Neural crest cell (in vitro differentiated cells): ENCODE measurements around the gene LARP7. TPM values are rescaled to one million over a fixed set of nuclear protein-coding genes. Genes with fewer than 3 reads are reported as not detected.

Experiments
- DNase-seq: peaks from one replicate; pipeline ENCODE4 v3.0.0; 2021; ENCODE audit warnings: low read depth, mixed read lengths, low spot score
- H3K27ac Mint-ChIP-seq: one replicate; pipeline ENCODE4 v1.8.0; 2021; ENCODE audit warnings: mild to moderate bottlenecking, mixed read lengths; ENCODE audit not compliant: unreplicated experiment
- H3K27me3 Mint-ChIP-seq: 2 replicates; pipeline ENCODE4 v1.8.0; 2021; ENCODE audit warnings: low read depth, mild to moderate bottlenecking, mixed read lengths
- H3K36me3 Mint-ChIP-seq: 2 replicates; pipeline ENCODE4 v1.8.0; 2021; ENCODE audit warnings: low read depth, mild to moderate bottlenecking, mixed read lengths
- H3K4me1 Mint-ChIP-seq: 2 replicates; pipeline ENCODE4 v1.8.0; 2021; ENCODE audit warnings: mixed read lengths
- H3K4me3 Mint-ChIP-seq: one replicate; pipeline ENCODE4 v1.8.0; 2021; ENCODE audit warnings: mild to moderate bottlenecking, mixed read lengths
- H3K9me3 Mint-ChIP-seq: 2 replicates; pipeline ENCODE4 v1.8.0; 2021; ENCODE audit warnings: mixed read lengths
- total RNA-seq: library from RNA; stranded (reverse); gene quantifications from 2 replicates; pipeline ENCODE4 v1.2.1, GENCODE V29; 2021
- TF ChIP-seq, protein P1 (sequence below): fragments of 200-600 bp; sonication (generic); conservative IDR thresholded peaks from 2 replicates; pipeline ENCODE4 v1.5.0; 2021; ENCODE audit warnings: antibody characterized with exemption, mild to moderate bottlenecking

LARP7 gene
- total RNA-seq, 1 donor from 2014 or later = 50.0 TPM

DNA sequence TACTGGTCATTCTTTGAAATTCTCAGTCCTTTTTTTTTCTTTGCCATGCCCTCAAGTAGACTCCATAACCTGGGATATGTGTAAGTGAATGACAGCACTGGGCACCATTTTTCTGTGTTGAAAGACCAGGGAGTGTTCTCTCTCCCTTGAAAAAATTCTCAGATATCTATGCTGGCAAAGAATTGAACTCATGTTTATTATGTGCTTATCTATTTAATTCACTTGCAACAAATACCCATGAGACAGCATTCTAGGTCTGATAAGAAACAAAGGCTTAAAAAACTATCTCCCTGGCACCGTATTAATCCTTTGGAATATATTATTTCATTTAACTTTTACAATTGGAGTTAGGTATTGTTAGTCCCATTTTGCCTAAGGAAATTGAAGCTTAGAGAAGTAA, 36.7 kb downstream of the LARP7 start:
- H3K27me3 Mint-ChIP-seq = no peaks in the 10 kb centered on the region
- no peaks in the 10 kb centered on the region for H3K36me3 Mint-ChIP-seq
- TF ChIP-seq, protein P1, sequence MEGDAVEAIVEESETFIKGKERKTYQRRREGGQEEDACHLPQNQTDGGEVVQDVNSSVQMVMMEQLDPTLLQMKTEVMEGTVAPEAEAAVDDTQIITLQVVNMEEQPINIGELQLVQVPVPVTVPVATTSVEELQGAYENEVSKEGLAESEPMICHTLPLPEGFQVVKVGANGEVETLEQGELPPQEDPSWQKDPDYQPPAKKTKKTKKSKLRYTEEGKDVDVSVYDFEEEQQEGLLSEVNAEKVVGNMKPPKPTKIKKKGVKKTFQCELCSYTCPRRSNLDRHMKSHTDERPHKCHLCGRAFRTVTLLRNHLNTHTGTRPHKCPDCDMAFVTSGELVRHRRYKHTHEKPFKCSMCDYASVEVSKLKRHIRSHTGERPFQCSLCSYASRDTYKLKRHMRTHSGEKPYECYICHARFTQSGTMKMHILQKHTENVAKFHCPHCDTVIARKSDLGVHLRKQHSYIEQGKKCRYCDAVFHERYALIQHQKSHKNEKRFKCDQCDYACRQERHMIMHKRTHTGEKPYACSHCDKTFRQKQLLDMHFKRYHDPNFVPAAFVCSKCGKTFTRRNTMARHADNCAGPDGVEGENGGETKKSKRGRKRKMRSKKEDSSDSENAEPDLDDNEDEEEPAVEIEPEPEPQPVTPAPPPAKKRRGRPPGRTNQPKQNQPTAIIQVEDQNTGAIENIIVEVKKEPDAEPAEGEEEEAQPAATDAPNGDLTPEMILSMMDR = no peak
- H3K4me3 Mint-ChIP-seq = no peak overlapping the region
- DNase-seq = no peak
- H3K27ac Mint-ChIP-seq = no peak overlapping the region
- peaks cover 6% of the 10 kb centered on the region for H3K4me1 Mint-ChIP-seq
- no peaks in the 10 kb centered on the region for H3K9me3 Mint-ChIP-seq

DNA sequence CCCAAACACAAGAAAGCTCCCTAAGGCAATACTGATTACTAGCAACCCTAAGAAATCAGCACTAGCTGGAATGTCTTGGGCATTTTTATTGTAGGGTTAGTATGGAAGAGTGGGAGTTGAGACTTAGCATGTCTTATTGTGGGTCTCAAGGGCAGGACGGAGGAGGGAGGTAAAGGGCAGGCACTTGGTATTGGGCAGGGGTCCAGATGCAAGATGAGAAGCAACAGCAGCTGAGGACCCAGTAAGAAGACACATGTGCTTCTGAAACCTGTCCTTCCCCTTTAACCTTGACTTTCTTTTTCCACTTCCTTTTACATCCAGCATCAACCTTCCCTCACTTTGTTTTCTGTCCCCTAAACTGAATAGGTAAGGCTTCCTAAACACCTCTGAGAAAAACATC, 37.4 kb downstream of the LARP7 start:
- no peak for DNase-seq
- Mint-ChIP-seq H3K9me3 (no peaks in the 10 kb centered on the region), H3K4me1 (peaks cover 6% of the 10 kb centered on the region), H3K4me3 (no peak overlapping the region), H3K27ac (no peak overlapping the region), H3K36me3 (no peaks in the 10 kb centered on the region), H3K27me3 (no peaks in the 10 kb centered on the region)
- TF ChIP-seq, protein P1 = no peak

DNA sequence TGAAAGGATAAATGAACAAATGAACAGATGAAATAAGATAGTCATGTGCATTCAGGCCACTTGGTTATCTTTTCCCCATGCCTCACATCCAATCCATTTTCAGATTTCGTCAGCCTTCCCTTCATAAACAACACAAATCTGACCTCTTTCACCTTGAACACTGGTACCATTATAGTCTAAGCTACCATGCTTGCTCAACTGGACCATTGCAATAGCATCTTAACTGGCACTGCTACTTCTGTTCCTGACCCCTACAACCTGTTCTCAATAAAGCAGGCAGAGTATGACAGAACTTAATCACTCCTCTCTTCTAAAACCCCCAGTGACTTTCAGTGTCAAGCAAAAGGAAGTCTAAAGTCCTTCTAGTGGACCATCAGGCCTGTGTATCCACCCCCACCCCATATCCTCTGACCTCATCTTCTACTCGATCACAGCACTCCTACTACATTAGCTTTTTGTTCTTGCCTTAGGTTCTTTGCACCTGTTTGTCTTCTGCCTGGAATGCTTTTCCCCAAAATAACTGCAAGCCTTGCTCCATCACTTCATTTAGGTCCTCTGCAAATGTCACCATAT, 40.7 kb downstream of the LARP7 start:
- H3K4me1 Mint-ChIP-seq = peaks cover 6% of the 10 kb centered on the region
- H3K27ac Mint-ChIP-seq = no peak overlapping the region
- no peaks in the 10 kb centered on the region for H3K9me3 Mint-ChIP-seq
- no peaks in the 10 kb centered on the region for H3K27me3 Mint-ChIP-seq
- H3K4me3 Mint-ChIP-seq = no peak overlapping the region
- TF ChIP-seq, protein P1 = no peak
- no peaks in the 10 kb centered on the region for H3K36me3 Mint-ChIP-seq
- no peak for DNase-seq

DNA sequence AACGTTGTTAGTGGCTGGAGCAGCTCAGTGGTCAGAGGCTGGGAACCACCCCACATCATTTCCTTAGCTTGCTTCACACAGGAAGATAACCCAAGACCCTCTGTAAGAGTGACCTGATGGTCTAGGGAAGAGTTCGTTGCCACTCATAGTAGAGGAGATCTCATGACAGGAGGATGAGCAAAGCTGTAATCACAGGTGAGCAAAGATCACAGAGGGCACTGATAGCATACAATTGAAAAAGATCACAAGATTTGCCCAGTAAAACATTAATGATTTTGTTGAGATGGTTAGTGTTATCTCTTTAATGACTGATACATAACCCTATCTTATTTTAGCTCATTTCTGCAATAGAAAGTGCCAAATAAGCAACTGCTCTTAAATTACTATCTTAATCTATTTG, 44.1 kb downstream of the LARP7 start:
- H3K27ac Mint-ChIP-seq = no peak overlapping the region
- TF ChIP-seq, protein P1 = no peak
- no peaks in the 10 kb centered on the region for H3K36me3 Mint-ChIP-seq
- H3K4me3 Mint-ChIP-seq = no peak overlapping the region
- no peaks in the 10 kb centered on the region for H3K27me3 Mint-ChIP-seq
- peaks cover 6% of the 10 kb centered on the region for H3K4me1 Mint-ChIP-seq
- DNase-seq = no peak
- H3K9me3 Mint-ChIP-seq = peaks cover 3% of the 10 kb centered on the region

DNA sequence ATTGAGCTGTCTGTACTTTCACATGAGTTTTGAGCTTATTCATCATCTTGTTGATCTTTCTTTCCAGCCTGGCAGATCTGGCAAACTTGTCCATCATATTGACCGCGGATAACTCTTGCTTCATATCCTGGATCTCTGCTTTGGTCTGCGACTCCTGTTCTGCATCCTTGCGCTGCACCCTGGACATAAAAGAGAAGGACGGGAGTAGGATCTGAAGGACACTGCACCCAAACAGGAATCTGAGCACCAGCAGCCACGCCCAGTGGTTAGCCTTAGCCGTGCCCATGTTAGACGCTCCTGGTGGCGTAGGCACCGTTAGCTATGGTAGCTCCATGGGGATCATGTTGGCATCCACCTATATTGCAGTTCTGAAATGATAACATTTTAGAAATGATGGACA, 56.6 kb downstream of the LARP7 start:
- peaks cover 6% of the 10 kb centered on the region for H3K4me1 Mint-ChIP-seq
- no peak overlapping the region for H3K27ac Mint-ChIP-seq
- no peaks in the 10 kb centered on the region for H3K36me3 Mint-ChIP-seq

More for the DNA sequence above, 56.6 kb downstream of the LARP7 start:
- no peak overlapping the region for H3K4me3 Mint-ChIP-seq
- no peaks in the 10 kb centered on the region for H3K9me3 Mint-ChIP-seq
- H3K27me3 Mint-ChIP-seq = peaks cover 7% of the 10 kb centered on the region
- TF ChIP-seq, protein P1 = no peak
- no peak for DNase-seq
